IMR-90 (cell line): ENCODE results near the gene KDELR3. TPM values are rescaled to one million over a fixed set of nuclear protein-coding genes. Genes with fewer than 3 reads are reported as not detected.

Experiments used
- ATAC-seq: fragments of 200-7000 bp; cut with Tn5 transposase; 2 replicates; pipeline ENCODE4 v1.9.1; 2020; ENCODE audit warnings: low read depth, mild to moderate bottlenecking, moderate library complexity
- BruUV-seq: library from RNA; stranded (reverse); fragments of 400-500 nt; replicated peaks from 2 replicates; lab custom pipeline; 2021; lab: Mats Ljungman, UMichigan
- CTCF ChIA-PET: fragments of 300-600 bp; formaldehyde crosslinking; extraction: SDS; loops from one replicate; lab custom pipeline; 2021; ENCODE audit warnings: antibody characterized with exemption; lab: Yijun Ruan, JAX
- POLR2A ChIA-PET: fragments of 300-600 bp; sonication (Branson Sonifier 250); formaldehyde crosslinking; loops from one replicate; lab custom pipeline; 2022; ENCODE audit warnings: antibody characterized with exemption; ENCODE audit not compliant: unreplicated experiment; lab: Charles Lee
- DNase-seq: peaks from one replicate; pipeline ENCODE4 v3.0.0; 2013
- H2AFZ ChIP-seq: replicated peaks from 2 replicates; pipeline ENCODE3; 2013; ENCODE audit warnings: low read length, mild to moderate bottlenecking; ENCODE audit not compliant: poor library complexity
- H2AK5ac ChIP-seq: 2 replicates; pipeline ENCODE4 v1.6.1; 2013; ENCODE audit warnings: low read depth, low read length, inconsistent platforms
- H2AK9ac ChIP-seq: replicated peaks from 2 replicates; pipeline ENCODE3; 2013; ENCODE audit warnings: mild to moderate bottlenecking, low read depth, low read length, moderate library complexity; ENCODE audit not compliant: poor library complexity
- H2BK120ac ChIP-seq: 2 replicates; pipeline ENCODE4 v1.6.1; 2013; ENCODE audit warnings: low read depth, low read length, inconsistent platforms
- H2BK15ac ChIP-seq: 3 replicates; pipeline ENCODE4 v1.6.1; 2013; ENCODE audit warnings: low read depth, low read length, inconsistent platforms
- H2BK20ac ChIP-seq: 2 replicates; pipeline ENCODE4 v1.6.1; 2013; ENCODE audit warnings: low read depth, mild to moderate bottlenecking, inconsistent platforms, low read length, moderate library complexity
- H2BK5ac ChIP-seq: 2 replicates; pipeline ENCODE4 v1.6.1; 2013; ENCODE audit warnings: mild to moderate bottlenecking, low read depth, low read length, inconsistent platforms; ENCODE audit not compliant: poor library complexity, severe bottlenecking
- H3K14ac ChIP-seq: replicated peaks from 2 replicates; pipeline ENCODE4 v1.6.1; 2013; ENCODE audit warnings: low read depth, low read length, inconsistent platforms
- H3K18ac ChIP-seq: 2 replicates; pipeline ENCODE4 v1.6.1; 2013; ENCODE audit warnings: low read depth, low read length, control low read depth
- H3K23ac ChIP-seq: 2 replicates; pipeline ENCODE4 v1.6.1; 2013; ENCODE audit warnings: low read depth, low read length, inconsistent platforms
- H3K27ac ChIP-seq: 2 replicates; pipeline ENCODE4 v1.5.1; 2013; ENCODE audit warnings: mild to moderate bottlenecking, control low read depth, low read length; ENCODE audit not compliant: insufficient read depth
- H3K27me3 ChIP-seq: 2 replicates; pipeline ENCODE4 v1.6.1; 2013; ENCODE audit warnings: low read length; ENCODE audit not compliant: control insufficient read depth, insufficient read depth
- H3K36me3 ChIP-seq: 2 replicates; pipeline ENCODE4 v1.6.1; 2013; ENCODE audit warnings: low read length, mixed read lengths; ENCODE audit not compliant: control insufficient read depth, insufficient read depth
- H3K4ac ChIP-seq: 2 replicates; pipeline ENCODE4 v1.6.1; 2013; ENCODE audit warnings: low read depth, low read length, inconsistent platforms
- H3K4me1 ChIP-seq: 2 replicates; pipeline ENCODE4 v1.6.1; 2013; ENCODE audit warnings: low read length, mixed read lengths; ENCODE audit not compliant: control insufficient read depth, insufficient read depth
- H3K4me2 ChIP-seq: 2 replicates; pipeline ENCODE4 v1.6.1; 2013; ENCODE audit warnings: low read depth, mild to moderate bottlenecking, control low read depth, low read length, moderate library complexity
- H3K4me3 ChIP-seq: 2 replicates; pipeline ENCODE4 v1.5.1; 2013; ENCODE audit warnings: low read depth, mild to moderate bottlenecking, control low read depth, low read length, moderate library complexity; ENCODE audit not compliant: insufficient read depth
- H3K56ac ChIP-seq: 2 replicates; pipeline ENCODE4 v1.6.1; 2013; ENCODE audit warnings: low read length, inconsistent platforms; ENCODE audit not compliant: insufficient read depth; ENCODE audit errors: extremely low read depth
- H3K79me1 ChIP-seq, 2 experiments: 2 replicates each; pipeline ENCODE4 v1.6.1; 2013; ENCODE audit warnings: low read length in 2 of 2, inconsistent platforms in 1 of 2, low read depth in 1 of 2
- H3K9ac ChIP-seq: 2 replicates; pipeline ENCODE4 v1.6.1; 2013; ENCODE audit warnings: low read depth, low read length, control low read depth
- H3K9me1 ChIP-seq: 2 replicates; pipeline ENCODE4 v1.6.1; 2013; ENCODE audit warnings: low read length, inconsistent platforms; ENCODE audit not compliant: insufficient read depth
- H3K9me3 ChIP-seq: 2 replicates; pipeline ENCODE4 v1.6.1; 2013; ENCODE audit warnings: low read length; ENCODE audit not compliant: control insufficient read depth, insufficient read depth
- H4K20me1 ChIP-seq: 2 replicates; pipeline ENCODE4 v1.6.1; 2013; ENCODE audit warnings: low read length, inconsistent platforms; ENCODE audit not compliant: insufficient read depth
- H4K5ac ChIP-seq: 2 replicates; pipeline ENCODE4 v1.6.1; 2013; ENCODE audit warnings: mild to moderate bottlenecking, low read depth, low read length, control low read depth
- H4K8ac ChIP-seq, 2 experiments: 2 replicates each; pipeline ENCODE4 v1.6.1; 2013; ENCODE audit warnings: low read depth in 2 of 2, low read length in 2 of 2, control low read depth in 1 of 2, inconsistent platforms in 1 of 2
- H4K91ac ChIP-seq: 2 replicates; pipeline ENCODE4 v1.6.1; 2013; ENCODE audit warnings: low read depth, low read length, inconsistent platforms; ENCODE audit not compliant: insufficient read depth
- CTCF ChIP-seq: conservative IDR thresholded peaks from 2 replicates; pipeline ENCODE4 v1.5.1; 2012; ENCODE audit warnings: mild to moderate bottlenecking, low read depth, low read length, improper control_type of control experiment
- FOS ChIP-seq: fragments of 150-350 bp; IDR thresholded peaks from 2 replicates; pipeline ENCODE4 v1.6.1; 2016; ENCODE audit warnings: low read depth, low read length
- WGBS, 2 experiments: methylation state at CpG; one replicate each; pipeline versions ENCODE4 v1.1.5 to v1.1.7; 2013; ENCODE audit warnings: missing lambda C conversion rate in 2 of 2; ENCODE audit not compliant: insufficient read length in 1 of 2; ENCODE audit errors: extremely low coverage in 2 of 2; 5-methylcytosine and 5-hydroxymethylcytosine counted together
- dilution Hi-C: fragments of 300-500 bp; cut with HindIII; formaldehyde crosslinking; loops from one replicate; pipeline ENCODE4 v1.14.3; 2018; ENCODE audit warnings: low sequenced_read_pairs; ENCODE audit not compliant: unreplicated experiment
- in situ Hi-C: fragments of 300-500 bp; cut with MboI; formaldehyde crosslinking; loops from 3 replicates; pipeline ENCODE4 v1.14.3; 2019; ENCODE audit warnings: low sequenced_read_pairs, inconsistent platforms, mixed read lengths
- intact Hi-C: fragments of 100-400 bp; cut with micrococcal nuclease; formaldehyde crosslinking; loops from 2 replicates; pipeline ENCODE4 v1.10.0; 2022
- polyA plus RNA-seq, 3 experiments: library from polyadenylated mRNA; depleted of rRNA; stranded (reverse); fragments of >200 nt; gene quantifications; 2 replicates each; pipeline ENCODE4 v1.2.3, GENCODE V29; 2012; ENCODE audit warnings: low replicate concordance in 1 of 3
- total RNA-seq: library from RNA; depleted of rRNA; stranded (reverse); fragments of >200 nt; gene quantifications from 2 replicates; pipeline ENCODE4 v1.2.3, GENCODE V29; 2012

Gene KDELR3
- total and polyA plus RNA-seq, 2 of the 4 experiments (the other 2 are of a cell fraction) = 129 to 224 TPM

- H4K5ac ChIP-seq = no peak overlapping the region
- ChIA-PET POLR2A (interaction anchor here (0.6 kb wide), 1 partner anchor 9 kb away, joined by 3 read pairs; no protein-coding TSS in a partner anchor), CTCF (no interaction called here)
These were observed 43.3 kb upstream of the KDELR3 start for GRCh38 chr22:38424525-38425080.

More at GRCh38 chr22:38424525-38425080, 43.3 kb upstream of the KDELR3 start:
- in situ Hi-C loops (no loop called here), intact Hi-C loops (no loop called here), dilution Hi-C loops (no loop called here)
- no peak overlapping the region for H2BK120ac ChIP-seq
- no peaks in the 10 kb centered on the region for H3K79me1 ChIP-seq
- no peak overlapping the region for H2AK5ac ChIP-seq
- no peak overlapping the region for H3K56ac ChIP-seq
- peak overlapping the region; percentile 51 for H2AFZ ChIP-seq
- H2AK9ac ChIP-seq = no peak overlapping the region
- H2BK15ac ChIP-seq = no peak overlapping the region
- H3K4me3 ChIP-seq = no peak overlapping the region
- no peaks in the 10 kb centered on the region for H3K36me3 ChIP-seq
- TF ChIP-seq CTCF (no peak), FOS (no peak)
- H3K9me1 ChIP-seq = no peaks in the 10 kb centered on the region
- no peak overlapping the region for H3K23ac ChIP-seq
- H3K27ac ChIP-seq = no peak overlapping the region
- no peaks in the 10 kb centered on the region; the same call in 1 of the 2 replicates for H4K20me1 ChIP-seq
- no peak overlapping the region for H4K91ac ChIP-seq
- no peak for DNase-seq
- no peak overlapping the region for H2BK20ac ChIP-seq
- no TSS peak for BruUV-seq
- no peak overlapping the region for H4K8ac ChIP-seq
- H3K4me2 ChIP-seq = no peak overlapping the region
- H3K9me3 ChIP-seq = no peaks in the 10 kb centered on the region
- H3K4ac ChIP-seq = no peak overlapping the region
- H2BK5ac ChIP-seq = no peak overlapping the region
- peaks cover 2% of the 10 kb centered on the region; the same call in 1 of the 2 replicates for H3K4me1 ChIP-seq
- H3K27me3 ChIP-seq = peaks cover 18% of the 10 kb centered on the region; the same call in 1 of the 2 replicates
- no peak overlapping the region for H3K9ac ChIP-seq
- no peak overlapping the region for H3K14ac ChIP-seq
- no peak overlapping the region for H3K18ac ChIP-seq
- no peak for ATAC-seq
- WGBS, 2 experiments = no CpG with 5 or more reads among the region's 12 CpGs
